Breast epithelium (tissue), 4 donors: Measurements from ENCODE around the gene CENPP. TPM values are rescaled to one million over a fixed set of nuclear protein-coding genes. Genes with fewer than 3 reads are reported as not detected.
"Not testable (repeated sequence)": the region's sequence is repeated elsewhere in the genome, so short reads cannot be mapped to it uniquely, and the experiment has no call there.

ENCODE experiments used
- DNase-seq, 2 donors: peaks; one replicate each; pipeline ENCODE4 v3.0.0-alpha.2; 2019; ENCODE audit warnings: low spot score in 2 of 2
- H3K27ac ChIP-seq, 2 donors: fragments of 200-600 bp; sonication (generic) in 1 of 2; one replicate each; pipeline ENCODE4 v1.5.1; 2016 to 2019; ENCODE audit warnings: mild to moderate bottlenecking in 1 of 2
- H3K27me3 ChIP-seq, 2 donors: fragments of 200-600 bp; sonication (generic) in 1 of 2; one replicate each; pipeline versions ENCODE4 v1.5.1 to v1.6.0; 2017 to 2019; ENCODE audit warnings: control low read depth in 1 of 2, mild to moderate bottlenecking in 1 of 2
- H3K36me3 ChIP-seq: fragments of 200-600 bp; one replicate; pipeline ENCODE4 v1.5.1; 2019
- H3K4me1 ChIP-seq, 2 donors: fragments of 200-600 bp; sonication (generic); one replicate each; pipeline ENCODE4 v1.5.1; 2016 to 2019; ENCODE audit warnings: control low read depth in 1 of 2
- H3K4me3 ChIP-seq, 3 donors: fragments of 200-600 bp; sonication (generic); 1 replicate in 2 of 3; 2 replicates in 1 of 3; pipeline ENCODE4 v1.5.1; 2016 to 2019; ENCODE audit warnings: mild to moderate bottlenecking in 3 of 3, moderate library complexity in 2 of 3
- H3K9me3 ChIP-seq, 2 donors: fragments of 200-600 bp; sonication (generic) in 1 of 2; one replicate each; pipeline ENCODE4 v1.5.1; 2016 to 2019; ENCODE audit warnings: control low read depth in 1 of 2
- CTCF ChIP-seq, 3 donors: fragments of 450-650 bp; IDR thresholded peaks; one replicate each; pipeline ENCODE4 v1.5.1; 2016 to 2017; ENCODE audit warnings: antibody characterized with exemption in 3 of 3, mild to moderate bottlenecking in 3 of 3, moderate library complexity in 3 of 3
- POLR2A ChIP-seq: fragments of 450-650 bp; IDR thresholded peaks from one replicate; pipeline ENCODE4 v1.6.1; 2016; ENCODE audit warnings: antibody characterized with exemption, mild to moderate bottlenecking, moderate library complexity
- POLR2AphosphoS5 ChIP-seq, 3 donors: sonication (generic); formaldehyde crosslinking; IDR thresholded peaks; one replicate each; pipeline ENCODE4 v1.6.1; 2017; ENCODE audit warnings: antibody characterized with exemption in 3 of 3
- intact Hi-C: fragments of 100-400 bp; cut with DNase I; formaldehyde crosslinking; loops from one replicate; pipeline ENCODE4 v1.15.1; 2023; ENCODE audit warnings: low total_unique reads
- total RNA-seq, 3 donors: library from RNA; depleted of rRNA; stranded (reverse); fragments of >200 nt; gene quantifications; one replicate each; pipeline ENCODE4 v1.1.0, GENCODE V29; 2016

Gene CENPP
- total RNA-seq, 3 donors from 2014 or later, result 3.9 to 6.1 (median 4.5) TPM

- Histone ChIP-seq H3K4me1 (no peaks in the 10 kb centered on the region), H3K36me3 (no peaks in the 10 kb centered on the region), H3K27ac (no peak overlapping the region), H3K4me3 (no peak overlapping the region), H3K9me3 (no peaks in the 10 kb centered on the region), H3K27me3 (no peaks in the 10 kb centered on the region)
- TF ChIP-seq POLR2A, result no peak
- TF ChIP-seq POLR2AphosphoS5 (IDR thresholded peaks at IDR 0.05), result no peak
- TF ChIP-seq CTCF (IDR thresholded peaks at IDR 0.05), result no peak
- intact Hi-C loops, result no loop called here
- no peak for DNase-seq
Measured at GRCh38 chr9:92563116-92564100, 237.7 kb downstream of the CENPP start.

- DNase-seq, result no peak
- no peaks in the 10 kb centered on the region for H3K36me3 ChIP-seq
- no peak overlapping the region for H3K4me3 ChIP-seq
- H3K9me3 ChIP-seq, result no peaks in the 10 kb centered on the region
- intact Hi-C loops, result no loop called here
- TF ChIP-seq POLR2AphosphoS5 (IDR thresholded peaks at IDR 0.05) (no peak), CTCF (IDR thresholded peaks at IDR 0.05) (no peak), POLR2A (no peak)
- no peak overlapping the region for H3K27ac ChIP-seq
- no peaks in the 10 kb centered on the region for H3K4me1 ChIP-seq
- no peaks in the 10 kb centered on the region for H3K27me3 ChIP-seq
Measured at GRCh38 chr9:92564504-92564903, 238.8 kb downstream of the CENPP start.

- H3K9me3 ChIP-seq, result no peaks in the 10 kb centered on the region
Measured at GRCh38 chr9:92564982-92565381, 239.2 kb downstream of the CENPP start.

GRCh38 chr9:92571871-92572270 lies 246.1 kb downstream of the CENPP start:
- H3K27ac ChIP-seq, H3K36me3 ChIP-seq, DNase-seq, H3K9me3 ChIP-seq, H3K4me3 ChIP-seq, H3K4me1 ChIP-seq, H3K27me3 ChIP-seq, intact Hi-C loops: not testable (repeated sequence)

More at GRCh38 chr9:92564982-92565381, 239.2 kb downstream of the CENPP start:
- TF ChIP-seq POLR2A (no peak), CTCF (IDR thresholded peaks at IDR 0.05) (no peak), POLR2AphosphoS5 (IDR thresholded peaks at IDR 0.05) (no peak)
- no peak overlapping the region for H3K4me3 ChIP-seq
- H3K27ac ChIP-seq, result no peak overlapping the region
- no peaks in the 10 kb centered on the region for H3K36me3 ChIP-seq
- no peak for DNase-seq
- H3K4me1 ChIP-seq, result no peaks in the 10 kb centered on the region
- H3K27me3 ChIP-seq, result no peaks in the 10 kb centered on the region
- intact Hi-C loops, result no loop called here

- H3K9me3 ChIP-seq, H3K27me3 ChIP-seq, DNase-seq, H3K36me3 ChIP-seq, intact Hi-C loops, H3K4me3 ChIP-seq, H3K4me1 ChIP-seq, H3K27ac ChIP-seq: not testable (repeated sequence)
Measured at GRCh38 chr9:92573612-92574011, 247.9 kb downstream of the CENPP start.

GRCh38 chr9:92576175-92576574 lies 250.4 kb downstream of the CENPP start:
- H3K27me3 ChIP-seq, result no peaks in the 10 kb centered on the region
- no peaks in the 10 kb centered on the region for H3K4me1 ChIP-seq
- intact Hi-C loops, result no loop called here
- no peak for DNase-seq
- no peak overlapping the region for H3K27ac ChIP-seq
- TF ChIP-seq CTCF (IDR thresholded peaks at IDR 0.05) (no peak), POLR2A (no peak), POLR2AphosphoS5 (IDR thresholded peaks at IDR 0.05) (no peak)
- H3K4me3 ChIP-seq, result no peak overlapping the region
- no peaks in the 10 kb centered on the region for H3K9me3 ChIP-seq
- H3K36me3 ChIP-seq, result no peaks in the 10 kb centered on the region
